Endothelial cell of umbilical vein (primary cell): ENCODE results near the gene ZC3H14. TPM values are rescaled to one million over a fixed set of nuclear protein-coding genes. Genes with fewer than 3 reads are reported as not detected.

Experiments used
- BruUV-seq: library from RNA; stranded (reverse); fragments of 400-500 nt; replicated peaks from 2 replicates; lab custom pipeline; 2021; lab: Mats Ljungman, UMichigan
- CTCF ChIA-PET: fragments of 300-600, 350-600 bp; sonication (Branson Sonifier 250); formaldehyde crosslinking; loops from one replicate; lab custom pipeline; 2021; ENCODE audit warnings: antibody characterized with exemption, inconsistent platforms; lab: Charles Lee
- POLR2A ChIA-PET: fragments of 300-600, 350-600 bp; sonication (Branson Sonifier 250); formaldehyde crosslinking; loops from one replicate; lab custom pipeline; 2021; ENCODE audit warnings: antibody characterized with exemption, inconsistent platforms; lab: Charles Lee
- DNase-seq: peaks from one replicate; pipeline ENCODE4 v3.0.0-alpha.2; 2011; ENCODE audit warnings: low read depth, low spot score
- FAIRE-seq: peaks from 2 replicates; lab custom pipeline; 2011; peaks lifted over from hg19 to GRCh38; lab: Jason Lieb, UNC
- H2AFZ ChIP-seq: 2 replicates; pipeline ENCODE4 v1.6.0; 2012; ENCODE audit warnings: low read depth, low read length, control low read depth, inconsistent platforms
- H3K27ac ChIP-seq: 2 replicates; pipeline ENCODE4 v1.5.1; 2011; ENCODE audit warnings: low read depth, mild to moderate bottlenecking, control low read depth, low read length, moderate library complexity; ENCODE audit not compliant: insufficient read depth
- H3K27me3 ChIP-seq, 2 experiments: 2 replicates each; pipeline versions ENCODE4 v1.6.0 to v1.6.1; 2011; ENCODE audit warnings: low read length in 2 of 2, mixed read lengths in 1 of 2; ENCODE audit not compliant: control insufficient read depth in 2 of 2, insufficient read depth in 2 of 2
- H3K36me3 ChIP-seq, 2 experiments: 2 replicates in 1 of 2; 3 replicates in 1 of 2; pipeline ENCODE4 v1.5.1; 2011; ENCODE audit warnings: low read length in 2 of 2, mild to moderate bottlenecking in 1 of 2, moderate library complexity in 1 of 2; ENCODE audit not compliant: control insufficient read depth in 2 of 2, insufficient read depth in 2 of 2; ENCODE audit errors: extremely low read depth in 1 of 2
- H3K4me1 ChIP-seq: 3 replicates; pipeline ENCODE4 v1.5.1; 2011; ENCODE audit warnings: mild to moderate bottlenecking, low read length; ENCODE audit not compliant: control insufficient read depth, insufficient read depth; ENCODE audit errors: extremely low read depth
- H3K4me2 ChIP-seq: 2 replicates; pipeline ENCODE4 v1.6.1; 2011; ENCODE audit warnings: low read length, control low read depth, mixed read lengths; ENCODE audit not compliant: insufficient read depth
- H3K4me3 ChIP-seq, 3 experiments: fragments of 200-600 bp in 1 of 3; sonication (generic), shearing (Covaris generic) in 1 of 3; replicated peaks in 1 of 3; 2 replicates each; pipeline ENCODE4 v1.5.1; 2011 to 2016; ENCODE audit warnings: control low read depth in 3 of 3, low read length in 3 of 3, mild to moderate bottlenecking in 2 of 3, inconsistent platforms in 1 of 3, low read depth in 1 of 3, moderate library complexity in 1 of 3; ENCODE audit not compliant: insufficient read depth in 1 of 3
- H3K79me2 ChIP-seq: 2 replicates; pipeline ENCODE4 v1.6.0; 2012; ENCODE audit warnings: low read length, inconsistent platforms; ENCODE audit not compliant: control insufficient read depth, insufficient read depth
- H3K9ac ChIP-seq: replicated peaks from 2 replicates; pipeline ENCODE3; 2011; ENCODE audit warnings: low read length, control low read depth; ENCODE audit not compliant: insufficient read depth; ENCODE audit errors: extremely low read depth
- H3K9me1 ChIP-seq: replicated peaks from 3 replicates; pipeline ENCODE4 v1.6.0; 2011; ENCODE audit warnings: mild to moderate bottlenecking, low read length; ENCODE audit not compliant: control insufficient read depth, insufficient read depth; ENCODE audit errors: extremely low read depth
- H3K9me3 ChIP-seq: replicated peaks from 2 replicates; pipeline ENCODE4 v1.5.1; 2012; ENCODE audit warnings: low read length, inconsistent platforms; ENCODE audit not compliant: control insufficient read depth, insufficient read depth
- H4K20me1 ChIP-seq: replicated peaks from 2 replicates; pipeline ENCODE3; 2011; ENCODE audit warnings: mild to moderate bottlenecking, low read length; ENCODE audit not compliant: control insufficient read depth, insufficient read depth; ENCODE audit errors: extremely low read depth
- CTCF ChIP-seq, 2 donors: IDR thresholded peaks; 1 replicate in 1 of 2; 2 replicates in 1 of 2; pipeline ENCODE4 v1.5.1; 2011; ENCODE audit warnings: low read length in 2 of 2, mild to moderate bottlenecking in 2 of 2, moderate library complexity in 2 of 2, control low read depth in 1 of 2, inconsistent platforms in 1 of 2, low read depth in 1 of 2; ENCODE audit not compliant: insufficient read depth in 1 of 2; ENCODE audit errors: extremely low read depth in 1 of 2
- EZH2 ChIP-seq: IDR thresholded peaks from 2 replicates; pipeline ENCODE4 v1.6.1; 2012; ENCODE audit warnings: borderline replicate concordance, low read depth, mild to moderate bottlenecking, moderate library complexity, low read length, inconsistent platforms; ENCODE audit not compliant: severe bottlenecking
- FOS ChIP-seq: IDR thresholded peaks from 2 replicates; pipeline ENCODE4 v1.6.1; 2011; ENCODE audit warnings: mild to moderate bottlenecking, low read length, moderate library complexity, borderline replicate concordance; ENCODE audit not compliant: insufficient read depth
- GATA2 ChIP-seq: IDR thresholded peaks from 2 replicates; pipeline ENCODE4 v1.7.0; 2011; ENCODE audit warnings: low read depth, mild to moderate bottlenecking, moderate library complexity, mixed read lengths, low read length; ENCODE audit not compliant: insufficient read length, insufficient read depth
- JUN ChIP-seq: IDR thresholded peaks from 2 replicates; pipeline ENCODE4 v1.6.1; 2011; ENCODE audit warnings: borderline replicate concordance, low read depth; ENCODE audit not compliant: insufficient read length, insufficient read depth
- MAX ChIP-seq: IDR thresholded peaks from 2 replicates; pipeline ENCODE4 v1.6.1; 2011; ENCODE audit not compliant: insufficient read depth, insufficient read length
- MYC ChIP-seq: IDR thresholded peaks from one replicate; pipeline ENCODE4 v1.6.1; 2011; ENCODE audit warnings: mild to moderate bottlenecking, low read depth, low read length
- POLR2A ChIP-seq: IDR thresholded peaks from 2 replicates; pipeline ENCODE4 v1.6.1; 2012; ENCODE audit warnings: low read depth, mild to moderate bottlenecking, control low read depth, low read length
- POLR2AphosphoS5 ChIP-seq: IDR thresholded peaks from 2 replicates; pipeline ENCODE4 v1.6.1; 2012; ENCODE audit warnings: low read depth, mild to moderate bottlenecking, control low read depth, low read length, moderate library complexity; ENCODE audit not compliant: insufficient read depth
- dilution Hi-C: fragments of 300-500 bp; cut with MboI; formaldehyde crosslinking; loops from one replicate; pipeline ENCODE4 v1.15.0; 2019; ENCODE audit warnings: low sequenced_read_pairs; ENCODE audit not compliant: extremely low pct_ligation_motif_present
- intact Hi-C: fragments of 100-400 bp; cut with micrococcal nuclease; formaldehyde crosslinking; loops from one replicate; pipeline ENCODE4 v1.10.0; 2022
- polyA plus RNA-seq, 4 experiments: library from polyadenylated mRNA; depleted of rRNA in 3 of 4; stranded (reverse) in 3 of 4; unstranded in 1 of 4; fragments of >200 nt; gene quantifications; 2 replicates each; pipeline versions ENCODE4 v1.2.1 to v1.2.3, GENCODE V29; 2011 to 2012; ENCODE audit warnings: missing spikeins in 1 of 4
- total RNA-seq: library from RNA; stranded (reverse); gene quantifications from 2 replicates; pipeline ENCODE4 v1.2.3, GENCODE V29; 2021

ZC3H14 gene
- total and polyA plus RNA-seq, 2 donors (not counting 3 experiments of a cell fraction or from before 2014, with no cell fraction given): 61.2 to 61.8 TPM

GRCh38 chr14:88551094-88551870 is 11.6 kb upstream of the ZC3H14 start:
- Histone ChIP-seq H2AFZ (peak overlapping the region; percentile 91), H3K4me3 (peak overlapping the region; percentile 77 to 100 (median 79)), H3K9me3 (no peaks in the 10 kb centered on the region), H3K27me3 (no peaks in the 10 kb centered on the region), H4K20me1 (no peaks in the 10 kb centered on the region), H3K36me3 (peaks cover 4% of the 10 kb centered on the region in 2 experiments), H3K4me1 (peaks cover 34% of the 10 kb centered on the region), H3K9ac (peak overlapping the region; percentile 65), H3K9me1 (no peaks in the 10 kb centered on the region), H3K4me2 (peak overlapping the region; percentile 99), H3K27ac (peak overlapping the region; percentile 30), H3K79me2 (peaks cover 49% of the 10 kb centered on the region)
- dilution Hi-C loops (no loop called here), intact Hi-C loops (loop anchor here (1.0 to 10.0 kb wide), 5 partner anchors 12 to 474 kb away; partner anchors contain the start of genes EML5, SPATA7 and ZC3H14)
- DNase-seq (peak; percentile 80), FAIRE-seq (peak; percentile 55)
- no TSS peak for BruUV-seq
- TF ChIP-seq MAX: peak; percentile 62
- no peak for TF ChIP-seq FOS
- TF ChIP-seq POLR2A: peak; percentile 51
- no peak for TF ChIP-seq MYC
- TF ChIP-seq JUN: no peak
- peak; percentile 77 for TF ChIP-seq POLR2AphosphoS5
- no peak for TF ChIP-seq GATA2
- TF ChIP-seq EZH2: no peak
- TF ChIP-seq CTCF (IDR thresholded peaks at IDR 0.05; ENCODE audit: extremely low read depth in 1 of 2, insufficient read depth in 1 of 2, low read depth in 1 of 2, low read length in 2 of 2): peak; percentile 9 to 22
- ChIA-PET CTCF (interaction anchor here (0.9 to 1.2 kb wide), 4 partner anchors 59 to 362 kb away, joined by 3 to 5 read pairs (median 4); no protein-coding TSS in a partner anchor), POLR2A (no interaction called here)
